RWPE2 (cell line): Measurements from ENCODE around the gene MIB1.

Experiments
- ATAC-seq: fragments of 200-7000 bp; cut with Tn5 transposase; 3 replicates; pipeline ENCODE4 v1.9.1; 2021; ENCODE audit warnings: low read depth
- DNase-seq: peaks from one replicate; pipeline ENCODE4 v3.0.0-alpha.2; 2020; ENCODE audit warnings: low spot score
- H3K27ac ChIP-seq: fragments of 450-650 bp; 2 replicates; pipeline ENCODE4 v1.5.1; 2017; ENCODE audit warnings: mild to moderate bottlenecking; ENCODE audit not compliant: poor library complexity, severe bottlenecking
- H3K27me3 ChIP-seq: fragments of 250-450 bp; sonication (Bioruptor Pico); 2 replicates; pipeline ENCODE4 v1.5.1; 2021; ENCODE audit warnings: mild to moderate bottlenecking, moderate library complexity; ENCODE audit not compliant: insufficient read depth, poor library complexity, severe bottlenecking
- H3K36me3 ChIP-seq: fragments of 250-450 bp; sonication (Bioruptor Pico); 2 replicates; pipeline ENCODE4 v1.5.1; 2020; ENCODE audit warnings: low read depth, mild to moderate bottlenecking, moderate library complexity
- H3K4me1 ChIP-seq: fragments of 250-450 bp; sonication (Bioruptor Pico); 2 replicates; pipeline ENCODE4 v1.5.1; 2021; ENCODE audit warnings: mild to moderate bottlenecking, moderate library complexity; ENCODE audit not compliant: insufficient read depth, poor library complexity, severe bottlenecking
- H3K4me3 ChIP-seq: fragments of 250-450 bp; sonication (Bioruptor Pico); 2 replicates; pipeline ENCODE4 v1.5.1; 2021; ENCODE audit warnings: mild to moderate bottlenecking, moderate library complexity; ENCODE audit not compliant: severe bottlenecking
- H3K9me3 ChIP-seq: fragments of 250-450 bp; sonication (Bioruptor Pico); 2 replicates; pipeline ENCODE4 v1.5.1; 2021; ENCODE audit warnings: mild to moderate bottlenecking, moderate library complexity; ENCODE audit not compliant: severe bottlenecking
- TF ChIP-seq, protein P1 (sequence below): fragments of 450-650 bp; IDR thresholded peaks from one replicate; pipeline ENCODE4 v1.5.1; 2017; ENCODE audit warnings: mild to moderate bottlenecking, moderate library complexity; ENCODE audit not compliant: poor library complexity, severe bottlenecking

Gene MIB1

DNA sequence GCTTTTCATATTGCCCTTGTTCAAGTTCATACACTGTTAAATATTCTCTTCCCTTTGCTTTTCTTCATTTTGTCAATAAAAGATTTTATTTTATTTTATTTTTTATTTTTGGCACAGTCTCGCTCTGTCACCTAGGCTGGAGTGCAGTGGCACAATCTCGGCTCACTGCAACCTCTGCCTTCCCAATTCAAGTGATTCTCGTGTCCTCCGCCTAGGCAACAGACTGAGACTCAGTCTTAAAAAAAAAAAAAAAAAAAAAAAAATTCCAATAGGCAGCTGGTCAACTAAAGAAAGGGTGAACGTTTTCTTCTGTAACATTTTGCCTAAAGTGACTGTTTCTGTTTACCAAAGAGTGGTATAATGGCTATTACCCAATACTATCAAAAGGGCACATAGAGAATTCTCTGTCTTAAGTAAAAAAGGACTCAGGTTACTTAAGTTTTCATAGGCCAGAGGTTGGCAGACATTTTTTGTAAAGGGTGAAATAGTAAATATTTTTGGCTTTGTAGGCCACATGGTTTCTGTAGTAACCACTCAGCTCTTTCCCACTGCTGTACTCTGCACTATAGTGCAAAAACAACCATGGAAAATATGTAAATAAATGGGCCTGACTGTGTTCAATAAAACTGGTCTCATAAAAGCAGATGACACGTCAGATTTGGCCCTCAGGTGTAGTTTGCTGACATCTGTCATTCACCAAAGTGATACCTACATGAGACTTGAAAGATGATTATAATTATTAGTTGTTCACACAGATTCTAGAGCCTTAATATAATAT, 113.4 kb downstream of the MIB1 start:
- Histone ChIP-seq H3K27ac (no peak overlapping the region), H3K27me3 (no peaks in the 10 kb centered on the region), H3K36me3 (peaks cover 50% of the 10 kb centered on the region), H3K4me3 (no peak overlapping the region), H3K4me1 (no peaks in the 10 kb centered on the region), H3K9me3 (no peaks in the 10 kb centered on the region)
- TF ChIP-seq, protein P1, sequence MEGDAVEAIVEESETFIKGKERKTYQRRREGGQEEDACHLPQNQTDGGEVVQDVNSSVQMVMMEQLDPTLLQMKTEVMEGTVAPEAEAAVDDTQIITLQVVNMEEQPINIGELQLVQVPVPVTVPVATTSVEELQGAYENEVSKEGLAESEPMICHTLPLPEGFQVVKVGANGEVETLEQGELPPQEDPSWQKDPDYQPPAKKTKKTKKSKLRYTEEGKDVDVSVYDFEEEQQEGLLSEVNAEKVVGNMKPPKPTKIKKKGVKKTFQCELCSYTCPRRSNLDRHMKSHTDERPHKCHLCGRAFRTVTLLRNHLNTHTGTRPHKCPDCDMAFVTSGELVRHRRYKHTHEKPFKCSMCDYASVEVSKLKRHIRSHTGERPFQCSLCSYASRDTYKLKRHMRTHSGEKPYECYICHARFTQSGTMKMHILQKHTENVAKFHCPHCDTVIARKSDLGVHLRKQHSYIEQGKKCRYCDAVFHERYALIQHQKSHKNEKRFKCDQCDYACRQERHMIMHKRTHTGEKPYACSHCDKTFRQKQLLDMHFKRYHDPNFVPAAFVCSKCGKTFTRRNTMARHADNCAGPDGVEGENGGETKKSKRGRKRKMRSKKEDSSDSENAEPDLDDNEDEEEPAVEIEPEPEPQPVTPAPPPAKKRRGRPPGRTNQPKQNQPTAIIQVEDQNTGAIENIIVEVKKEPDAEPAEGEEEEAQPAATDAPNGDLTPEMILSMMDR: no peak
- ATAC-seq (no peak), DNase-seq (no peak)

- Histone ChIP-seq H3K27ac (no peak overlapping the region), H3K36me3 (peaks cover 50% of the 10 kb centered on the region)
- no peak for ATAC-seq
Observed at GRCh38 chr18:21855432-21855831, 114.8 kb downstream of the MIB1 start.

GRCh38 chr18:21857871-21858270, 117.3 kb downstream of the MIB1 start:
- H3K9me3 ChIP-seq: no peaks in the 10 kb centered on the region
- no peak overlapping the region for H3K4me3 ChIP-seq
- peaks cover 53% of the 10 kb centered on the region for H3K36me3 ChIP-seq
- H3K27me3 ChIP-seq: no peaks in the 10 kb centered on the region
- DNase-seq: no peak
- H3K27ac ChIP-seq: no peak overlapping the region
- TF ChIP-seq, protein P1: no peak
- no peak for ATAC-seq
- H3K4me1 ChIP-seq: no peaks in the 10 kb centered on the region

More at GRCh38 chr18:21855432-21855831, 114.8 kb downstream of the MIB1 start:
- TF ChIP-seq, protein P1: no peak
- Histone ChIP-seq H3K4me3 (no peak overlapping the region), H3K9me3 (no peaks in the 10 kb centered on the region), H3K27me3 (no peaks in the 10 kb centered on the region), H3K4me1 (no peaks in the 10 kb centered on the region)
- no peak for DNase-seq

GRCh38 chr18:21858544-21858943, 118.0 kb downstream of the MIB1 start:
- DNase-seq (no peak), ATAC-seq (no peak)
- Histone ChIP-seq H3K9me3 (no peaks in the 10 kb centered on the region), H3K27me3 (no peaks in the 10 kb centered on the region), H3K4me3 (no peak overlapping the region), H3K27ac (no peak overlapping the region), H3K36me3 (peaks cover 47% of the 10 kb centered on the region), H3K4me1 (no peaks in the 10 kb centered on the region)
- TF ChIP-seq, protein P1: no peak

- no peak overlapping the region for H3K27ac ChIP-seq
Observed at GRCh38 chr18:21864386-21864785, 123.8 kb downstream of the MIB1 start.

More at GRCh38 chr18:21864386-21864785, 123.8 kb downstream of the MIB1 start:
- no peaks in the 10 kb centered on the region for H3K4me1 ChIP-seq
- H3K36me3 ChIP-seq: peaks cover 56% of the 10 kb centered on the region
- H3K9me3 ChIP-seq: no peaks in the 10 kb centered on the region
- TF ChIP-seq, protein P1: no peak
- DNase-seq (no peak), ATAC-seq (no peak)
- H3K4me3 ChIP-seq: no peak overlapping the region
- H3K27me3 ChIP-seq: no peaks in the 10 kb centered on the region
